HL-60 (cell line): Measurements from ENCODE around the gene MMP15.

Experiments used
- CTCF ChIP-seq: IDR thresholded peaks from one replicate; pipeline ENCODE4 v1.5.1; 2011; ENCODE audit warnings: low read length, control low read depth, inconsistent platforms; ENCODE audit not compliant: insufficient read depth
- GABPA ChIP-seq: IDR thresholded peaks from 2 replicates; pipeline ENCODE4 v1.6.1; 2012; ENCODE audit warnings: low read depth
- POLR2AphosphoS5 ChIP-seq: IDR thresholded peaks from 2 replicates; pipeline ENCODE4 v1.6.1; 2012; ENCODE audit warnings: low read depth

- TF ChIP-seq CTCF (no peak), GABPA (no peak), POLR2AphosphoS5 (no peak)
These were observed 11.4 kb downstream of the MMP15 start for GRCh38 chr16:58036943-58037342.
